GM12878 (cell line): ENCODE measurements around the gene CHAMP1.

ENCODE experiments used
- CHD1 ChIP-seq: IDR thresholded peaks from 2 replicates; pipeline ENCODE4 v1.6.1; 2012; ENCODE audit warnings: low read depth, low read length, improper control_type of control experiment
- CREM ChIP-seq: IDR thresholded peaks from 2 replicates; pipeline ENCODE4 v1.6.1; 2014; ENCODE audit warnings: antibody characterized with exemption, low read depth
- EP300 ChIP-seq, 2 experiments: fragments of 150-350 bp in 1 of 2; IDR thresholded peaks; 2 replicates each; pipeline ENCODE4 v1.6.1; 2011 to 2012; ENCODE audit warnings: low read depth in 2 of 2, low read length in 2 of 2, borderline replicate concordance in 1 of 2, improper control_type of control experiment in 1 of 2, inconsistent platforms in 1 of 2; ENCODE audit not compliant: control insufficient read depth in 1 of 2
- TARDBP ChIP-seq: IDR thresholded peaks from 2 replicates; pipeline ENCODE4 v1.6.1; 2016; ENCODE audit warnings: borderline replicate concordance
- ZNF274 ChIP-seq: IDR thresholded peaks from one replicate; pipeline ENCODE4 v1.8.0; 2011; ENCODE audit not compliant: insufficient read length, insufficient read depth

DNA sequence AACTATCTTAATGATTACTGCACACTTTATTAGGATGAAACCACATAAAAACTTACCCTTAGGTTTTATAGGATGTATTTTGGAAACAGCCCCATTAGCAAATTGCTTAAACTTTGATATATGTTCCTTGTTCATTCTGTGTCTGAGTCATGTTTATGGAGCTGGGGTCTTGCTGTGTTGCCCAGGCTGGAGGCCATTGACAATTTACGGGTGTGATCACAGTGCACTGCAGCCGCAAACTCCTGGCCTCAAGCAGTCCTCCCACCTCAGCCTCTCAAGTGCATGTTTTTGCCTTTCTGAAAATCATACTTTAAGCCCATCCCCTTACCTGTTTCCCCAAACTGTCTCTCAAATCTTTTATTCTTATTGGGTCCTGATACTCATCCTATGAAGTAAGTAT lies 5.2 kb upstream of the CHAMP1 start:
- no peak for TF ChIP-seq TARDBP
- no peak for TF ChIP-seq EP300 (IDR thresholded peaks at IDR 0.05; ENCODE audit: borderline replicate concordance in 1 of 2, control insufficient read depth in 1 of 2, low read depth in 2 of 2, low read length in 2 of 2)
- no peak for TF ChIP-seq CHD1
- no peak for TF ChIP-seq CREM
- TF ChIP-seq ZNF274: no peak
